Mucosa of descending colon (tissue), 3 donors: ENCODE data around the gene SYT11. TPM values are rescaled to one million over a fixed set of nuclear protein-coding genes. Genes with fewer than 3 reads are reported as not detected.
"Not testable (repeated sequence)": the region's sequence is repeated elsewhere in the genome, so short reads cannot be mapped to it uniquely, and the experiment has no call there.

Experiments
- ATAC-seq: fragments of 200-7000 bp; cut with Tn5 transposase; one replicate; pipeline ENCODE4 v1.9.1; 2020; ENCODE audit warnings: mild to moderate bottlenecking, moderate library complexity
- DNase-seq, 3 donors: peaks; one replicate each; pipeline ENCODE4 v3.0.0-alpha.2; 2020
- H3K36me3 ChIP-seq: fragments of 200-600 bp; one replicate; pipeline ENCODE4 v1.8.0; 2021; ENCODE audit warnings: low read depth, mild to moderate bottlenecking
- H3K4me1 ChIP-seq: fragments of 200-600 bp; one replicate; pipeline ENCODE4 v1.8.0; 2021; ENCODE audit warnings: low read depth, mild to moderate bottlenecking
- H3K4me3 ChIP-seq: fragments of 200-600 bp; one replicate; pipeline ENCODE4 v1.8.0; 2021; ENCODE audit warnings: mild to moderate bottlenecking
- H3K9me3 ChIP-seq: fragments of 200-600 bp; one replicate; pipeline ENCODE4 v1.8.0; 2021; ENCODE audit warnings: mild to moderate bottlenecking
- intact Hi-C, 2 donors: fragments of 100-400 bp; cut with DNase I in 1 of 2; cut with micrococcal nuclease in 1 of 2; formaldehyde crosslinking; loops; one replicate each; pipeline versions ENCODE4 v1.11.0 to v1.11.1; 2022; cut with DNase I, micrococcal nuclease
- total RNA-seq, 3 donors: library from RNA; stranded (reverse); fragmentation: NEBNext Ultra II Directional in 2 of 3; extraction: Animal tissue kit (Norgen Biotek cat#: 25700) in 2 of 3; gene quantifications; one replicate each; pipeline versions ENCODE4 v1.2.1 to v1.2.4, GENCODE V29; 2021 to 2023
- TF ChIP-seq, protein P1 (sequence below): fragments of 200-600 bp; IDR thresholded peaks from one replicate; pipeline ENCODE4 v1.8.0; 2022; ENCODE audit warnings: antibody characterized with exemption, mild to moderate bottlenecking
- donor health status: DM: no; HTN: no; CAD: no; lungs with moderate emphysema.
- donor health status: DM: no; HTN: no; CAD: no.
- donor health status: DM: no; HTN: yes; CAD: no.

SYT11 gene
- total RNA-seq, 3 donors from 2014 or later: 1.6 to 18.4 (median 3.2) TPM

DNA sequence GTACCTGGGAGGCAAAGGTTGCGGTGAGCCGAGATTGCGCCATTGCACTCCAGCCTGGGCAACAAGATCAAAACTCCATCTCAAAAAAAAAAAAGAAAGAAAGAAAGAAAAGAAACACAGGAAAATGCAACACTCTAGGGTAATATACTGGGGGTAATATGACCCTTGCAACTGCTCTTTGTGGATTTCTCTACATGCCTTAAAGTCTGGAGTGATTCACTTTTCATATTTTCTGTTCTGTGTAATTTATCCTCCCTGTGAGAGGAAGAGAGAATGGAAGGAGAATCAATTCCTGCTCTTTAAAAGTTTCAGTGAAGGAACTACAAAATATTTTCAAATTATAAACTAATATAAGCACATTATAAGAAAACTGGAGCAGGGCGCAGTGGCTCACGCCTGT, 29.1 kb downstream of the SYT11 start:
- intact Hi-C loops: no loop called here
- Histone ChIP-seq H3K9me3 (no peaks in the 10 kb centered on the region), H3K4me3 (no peak overlapping the region), H3K4me1 (peaks cover 9% of the 10 kb centered on the region), H3K36me3 (no peaks in the 10 kb centered on the region)
- no peak for ATAC-seq
- TF ChIP-seq, protein P1, sequence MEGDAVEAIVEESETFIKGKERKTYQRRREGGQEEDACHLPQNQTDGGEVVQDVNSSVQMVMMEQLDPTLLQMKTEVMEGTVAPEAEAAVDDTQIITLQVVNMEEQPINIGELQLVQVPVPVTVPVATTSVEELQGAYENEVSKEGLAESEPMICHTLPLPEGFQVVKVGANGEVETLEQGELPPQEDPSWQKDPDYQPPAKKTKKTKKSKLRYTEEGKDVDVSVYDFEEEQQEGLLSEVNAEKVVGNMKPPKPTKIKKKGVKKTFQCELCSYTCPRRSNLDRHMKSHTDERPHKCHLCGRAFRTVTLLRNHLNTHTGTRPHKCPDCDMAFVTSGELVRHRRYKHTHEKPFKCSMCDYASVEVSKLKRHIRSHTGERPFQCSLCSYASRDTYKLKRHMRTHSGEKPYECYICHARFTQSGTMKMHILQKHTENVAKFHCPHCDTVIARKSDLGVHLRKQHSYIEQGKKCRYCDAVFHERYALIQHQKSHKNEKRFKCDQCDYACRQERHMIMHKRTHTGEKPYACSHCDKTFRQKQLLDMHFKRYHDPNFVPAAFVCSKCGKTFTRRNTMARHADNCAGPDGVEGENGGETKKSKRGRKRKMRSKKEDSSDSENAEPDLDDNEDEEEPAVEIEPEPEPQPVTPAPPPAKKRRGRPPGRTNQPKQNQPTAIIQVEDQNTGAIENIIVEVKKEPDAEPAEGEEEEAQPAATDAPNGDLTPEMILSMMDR: no peak
- no peak for DNase-seq

- intact Hi-C loops: no loop called here
- no peaks in the 10 kb centered on the region for H3K9me3 ChIP-seq
- no peak for DNase-seq
- TF ChIP-seq, protein P1: no peak
- no peak overlapping the region for H3K4me3 ChIP-seq
- no peaks in the 10 kb centered on the region for H3K36me3 ChIP-seq
- no peak for ATAC-seq
- peaks cover 11% of the 10 kb centered on the region for H3K4me1 ChIP-seq
These were observed 30.2 kb downstream of the SYT11 start for GRCh38 chr1:155889566-155889965.

DNA sequence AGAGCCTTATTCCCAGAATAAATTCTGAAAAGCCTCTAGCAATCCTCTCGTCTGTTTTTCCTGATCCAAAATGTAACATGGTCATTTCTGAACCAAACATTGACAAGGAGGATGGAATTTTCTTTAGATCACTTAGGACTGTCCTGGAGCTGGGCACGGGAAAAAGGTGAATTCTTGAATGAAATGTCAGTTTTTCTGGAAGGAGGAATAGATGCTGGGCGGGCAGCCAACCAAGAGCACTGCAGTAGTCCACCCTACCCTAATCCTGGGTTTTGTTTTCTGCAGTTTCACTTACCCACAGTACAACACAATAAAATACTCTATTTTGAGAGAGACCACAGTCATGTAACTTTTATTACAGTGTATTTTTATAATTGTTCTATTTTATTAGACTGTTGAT, 30.9 kb downstream of the SYT11 start:
- TF ChIP-seq, protein P1: no peak
- H3K9me3 ChIP-seq: no peaks in the 10 kb centered on the region
- no peak overlapping the region for H3K4me3 ChIP-seq
- intact Hi-C loops: no loop called here
- ATAC-seq: no peak
- no peaks in the 10 kb centered on the region for H3K36me3 ChIP-seq
- DNase-seq: no peak
- peaks cover 11% of the 10 kb centered on the region for H3K4me1 ChIP-seq

DNA sequence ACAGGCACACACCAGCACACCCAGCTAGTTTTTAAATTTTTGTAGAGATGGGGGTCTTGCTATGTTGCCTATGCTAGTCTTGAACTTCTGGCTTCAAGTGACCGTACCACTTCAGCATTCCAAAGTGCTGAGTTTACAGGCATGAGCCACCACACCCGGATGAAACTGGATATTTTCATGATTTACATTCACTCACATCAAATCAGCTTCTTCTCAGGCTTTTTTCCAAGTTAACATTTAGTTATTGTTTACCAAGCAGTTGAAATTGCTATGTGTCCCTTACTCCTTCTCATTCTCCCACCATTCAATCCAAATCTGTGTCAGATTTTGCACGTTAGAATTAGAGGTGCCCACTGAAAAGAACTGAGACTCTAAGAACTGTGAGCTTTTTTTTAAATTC, 33.4 kb downstream of the SYT11 start:
- intact Hi-C loops: no loop called here
- TF ChIP-seq, protein P1: no peak
- no peaks in the 10 kb centered on the region for H3K36me3 ChIP-seq
- no peaks in the 10 kb centered on the region for H3K9me3 ChIP-seq
- ATAC-seq (peak; percentile 55), DNase-seq (no peak)
- H3K4me1 ChIP-seq: peaks cover 11% of the 10 kb centered on the region
- H3K4me3 ChIP-seq: no peak overlapping the region

DNA sequence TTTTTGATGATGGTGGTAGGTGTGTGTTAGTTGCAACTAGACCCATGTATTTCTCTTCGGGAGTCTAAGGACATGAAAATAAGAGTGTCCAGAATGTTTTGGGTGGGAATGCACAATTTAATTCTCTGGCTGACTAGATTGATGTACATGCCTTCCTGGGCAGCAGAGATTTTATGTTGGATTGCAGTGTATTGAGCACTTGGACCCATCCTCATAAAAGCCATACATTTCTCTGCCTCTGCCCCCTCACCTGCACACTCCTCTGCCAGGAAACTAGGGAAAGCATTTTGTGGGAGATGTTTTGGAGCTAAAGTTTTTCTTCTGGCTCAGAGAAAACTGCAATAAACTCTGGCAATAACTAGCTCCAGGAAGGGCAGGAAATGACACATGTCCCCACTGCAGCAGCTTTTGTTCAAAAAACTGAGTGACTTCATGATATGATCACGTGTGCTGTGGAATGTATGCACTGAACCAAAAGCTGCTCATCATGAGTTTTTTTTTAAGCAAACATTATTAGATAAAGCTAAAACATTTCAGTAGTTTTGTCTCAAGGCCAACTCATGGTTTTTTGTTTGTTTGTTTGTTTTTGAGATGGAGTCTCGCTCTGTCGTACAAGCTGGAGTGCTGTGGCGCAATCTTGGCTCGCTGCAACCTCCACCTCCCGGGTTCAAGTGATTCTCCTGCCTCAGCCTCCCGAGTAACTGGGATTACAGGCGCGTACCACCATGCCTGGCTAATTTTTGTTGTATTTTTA, 34.2 kb downstream of the SYT11 start:
- Histone ChIP-seq H3K36me3 (no peaks in the 10 kb centered on the region), H3K4me1 (peaks cover 11% of the 10 kb centered on the region), H3K4me3 (no peak overlapping the region), H3K9me3 (no peaks in the 10 kb centered on the region)
- ATAC-seq (peak; percentile 83), DNase-seq (no peak)
- TF ChIP-seq, protein P1: no peak
- intact Hi-C loops: no loop called here

- DNase-seq, H3K4me3 ChIP-seq, H3K9me3 ChIP-seq, ATAC-seq, intact Hi-C loops: not testable (repeated sequence)
- H3K4me1 ChIP-seq: peaks cover 11% of the 10 kb centered on the region
- H3K36me3 ChIP-seq: peaks cover 16% of the 10 kb centered on the region
These were observed 36.2 kb downstream of the SYT11 start for GRCh38 chr1:155895617-155896016.

- H3K4me3 ChIP-seq, DNase-seq, intact Hi-C loops, ATAC-seq, H3K9me3 ChIP-seq: not testable (repeated sequence)
- Histone ChIP-seq H3K36me3 (peaks cover 19% of the 10 kb centered on the region), H3K4me1 (peaks cover 11% of the 10 kb centered on the region)
These were observed 37.1 kb downstream of the SYT11 start for GRCh38 chr1:155896476-155896875.
